Testis (tissue), 2 donors: Measurements from ENCODE around the gene RFXANK.

Experiments used
- CTCF ChIP-seq, 3 experiments: fragments of 450-650 bp in 2 of 3; fragments of 200-600 bp in 1 of 3; sonication (generic) in 1 of 3; IDR thresholded peaks; one replicate each; pipeline ENCODE4 v1.5.1; 2016 to 2019; ENCODE audit warnings: antibody characterized with exemption in 3 of 3, mild to moderate bottlenecking in 2 of 3, moderate library complexity in 1 of 3
- POLR2A ChIP-seq: fragments of 450-650 bp; IDR thresholded peaks from one replicate; pipeline ENCODE4 v1.6.1; 2017; ENCODE audit warnings: antibody characterized with exemption, mild to moderate bottlenecking, moderate library complexity

- no peak for TF ChIP-seq POLR2A
- no peak for TF ChIP-seq CTCF (IDR thresholded peaks at IDR 0.05)
Observed at GRCh38 chr19:19213426-19214158, 21.5 kb downstream of the RFXANK start.
